ENCODE data around the gene WNK2.
"Not testable (repeated sequence)": the region's sequence is repeated elsewhere in the genome, so short reads cannot be mapped to it uniquely, and the experiment has no call there.

The WNK2 gene

GRCh38 chr9:93336720-93337119 is 152.8 kb downstream of the WNK2 start:
- DNase-seq (ENCODE audit: low spot score), result no peak

GRCh38 chr9:93338196-93338595 is 154.3 kb downstream of the WNK2 start:
- not testable (repeated sequence) for DNase-seq (ENCODE audit: low spot score)

GRCh38 chr9:93340091-93340490 is 156.2 kb downstream of the WNK2 start:
- no peak for DNase-seq (ENCODE audit: low spot score)

- not testable (repeated sequence) for DNase-seq (ENCODE audit: low spot score)
Measured at GRCh38 chr9:93341820-93342219, 157.9 kb downstream of the WNK2 start.

GRCh38 chr9:93342428-93342827 is 158.5 kb downstream of the WNK2 start:
- DNase-seq (ENCODE audit: low spot score), result not testable (repeated sequence)

- no peak for DNase-seq (ENCODE audit: low spot score)
Measured at GRCh38 chr9:93343663-93344062, 159.7 kb downstream of the WNK2 start.

DNA sequence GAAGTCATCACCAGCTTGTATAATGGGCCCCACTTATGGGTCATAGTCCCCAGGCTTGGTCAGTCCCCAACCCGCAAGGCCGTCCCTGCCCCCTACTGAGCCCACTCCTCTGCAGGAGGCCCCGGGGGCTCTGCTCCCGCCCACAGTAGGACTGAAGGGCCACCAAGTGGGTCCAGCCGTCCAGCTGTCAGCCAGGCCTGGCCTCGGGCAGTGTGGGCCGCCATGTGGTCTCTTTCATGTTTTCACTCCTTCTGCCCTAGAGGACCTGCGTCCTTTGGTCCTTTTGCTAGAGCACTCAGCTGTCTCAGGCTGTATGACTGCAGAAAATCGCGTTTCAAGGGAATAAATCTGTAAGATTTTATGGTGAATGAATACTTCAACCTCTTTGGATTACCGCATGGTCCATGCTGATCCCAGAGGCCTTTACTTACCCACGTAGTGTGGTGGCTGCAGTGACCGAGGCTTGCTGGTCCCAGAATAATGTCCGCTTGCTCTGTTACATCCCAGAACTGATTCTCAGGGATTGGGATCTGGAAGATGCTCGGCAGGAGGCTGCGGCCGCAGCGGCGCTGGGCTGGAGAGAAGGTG is 161.8 kb downstream of the WNK2 start:
- DNase-seq (ENCODE audit: low spot score), result no peak

- no peak for DNase-seq (ENCODE audit: low spot score)
Measured at GRCh38 chr9:93346231-93347112, 162.5 kb downstream of the WNK2 start.

DNA sequence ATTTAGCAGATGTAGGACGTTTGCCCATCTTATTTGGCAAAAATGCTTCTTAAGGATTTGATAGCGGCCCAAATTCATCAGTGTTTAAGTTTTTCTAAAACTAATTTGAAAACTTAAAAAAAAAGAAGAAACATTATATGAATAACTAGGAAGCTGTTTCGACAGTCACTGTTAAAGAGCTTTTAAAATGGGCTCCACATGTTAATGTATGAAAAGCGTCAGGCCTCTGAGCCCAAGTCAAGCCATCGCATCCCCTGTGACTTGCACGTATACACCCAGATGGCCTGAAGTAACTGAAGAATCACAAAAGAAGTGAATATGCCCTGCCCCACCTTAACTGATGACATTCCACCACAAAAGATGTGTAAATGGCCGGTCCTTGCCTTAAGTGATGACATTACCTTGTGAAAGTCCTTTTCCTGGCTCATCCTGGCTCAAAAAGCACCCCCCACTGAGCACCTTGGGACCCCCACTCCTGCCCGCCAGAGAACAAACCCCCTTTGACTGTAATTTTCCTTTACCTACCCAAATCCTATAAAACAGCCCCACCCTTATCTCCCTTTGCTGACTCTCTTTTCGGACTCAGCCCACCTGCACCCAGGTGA is 163.5 kb downstream of the WNK2 start:
- DNase-seq (ENCODE audit: low spot score), result not testable (repeated sequence)

DNA sequence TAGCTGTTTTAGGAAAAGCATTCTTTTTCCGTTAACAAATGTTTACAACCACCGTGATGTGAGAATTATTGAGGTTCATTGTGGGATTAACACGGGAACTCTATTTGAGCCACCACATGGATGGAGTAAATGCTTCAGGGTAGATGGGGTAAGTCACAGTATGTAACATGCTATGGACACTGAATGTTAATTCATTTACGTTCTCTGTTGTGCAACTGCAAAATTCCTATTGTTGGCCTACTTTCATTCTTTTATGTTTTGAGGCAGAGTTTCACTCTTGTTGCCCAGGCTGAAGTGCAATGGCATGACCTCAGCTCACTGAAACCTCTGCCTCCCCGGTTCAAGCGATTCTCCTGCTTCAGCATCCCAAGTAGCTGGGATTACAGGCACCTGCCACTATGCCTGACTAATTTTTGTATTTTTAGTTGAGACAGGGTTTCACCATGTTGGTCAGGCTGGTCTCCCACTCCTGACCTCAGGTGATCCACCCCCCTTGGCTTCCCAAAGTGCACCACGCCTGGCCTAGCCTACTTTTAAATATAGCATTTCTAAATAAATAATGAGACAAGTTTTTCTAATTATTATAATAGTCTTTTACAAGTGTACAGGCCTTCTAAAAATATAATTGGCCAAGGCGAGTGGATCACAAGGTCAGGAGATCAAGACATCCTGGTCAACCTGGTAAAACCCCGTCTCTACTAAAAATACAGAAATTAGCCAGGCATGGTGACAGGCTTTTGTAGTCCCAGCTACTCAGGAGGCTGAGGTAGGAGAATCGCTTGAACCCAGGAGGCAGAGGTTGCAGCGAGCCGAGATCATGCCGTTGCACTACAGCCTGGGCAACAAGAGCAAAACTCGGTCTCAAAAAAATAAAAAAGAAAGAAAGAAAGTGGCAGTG is 169.7 kb downstream of the WNK2 start:
- DNase-seq (ENCODE audit: low spot score), result not testable (repeated sequence)

DNA sequence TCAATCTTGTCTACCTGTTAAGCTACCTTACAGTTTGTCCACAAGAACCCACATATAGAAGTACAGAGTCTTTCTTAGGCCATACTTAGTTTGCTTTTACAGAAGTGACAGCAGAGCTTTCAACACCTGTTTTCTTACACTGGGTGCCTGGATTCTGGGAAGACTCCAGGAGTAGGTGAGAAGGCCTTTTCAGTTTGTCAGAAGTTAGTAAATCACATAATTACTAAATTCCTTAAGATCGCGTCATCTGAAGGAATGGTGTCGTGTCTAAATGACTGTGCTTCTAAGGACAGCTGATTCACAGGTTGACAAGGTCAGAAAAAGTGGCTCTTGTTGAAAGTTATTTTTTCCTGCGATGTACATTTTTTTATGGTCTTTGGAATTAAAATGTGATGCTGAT is 170.5 kb downstream of the WNK2 start:
- peak; percentile 76 for DNase-seq (ENCODE audit: low spot score)

DNA sequence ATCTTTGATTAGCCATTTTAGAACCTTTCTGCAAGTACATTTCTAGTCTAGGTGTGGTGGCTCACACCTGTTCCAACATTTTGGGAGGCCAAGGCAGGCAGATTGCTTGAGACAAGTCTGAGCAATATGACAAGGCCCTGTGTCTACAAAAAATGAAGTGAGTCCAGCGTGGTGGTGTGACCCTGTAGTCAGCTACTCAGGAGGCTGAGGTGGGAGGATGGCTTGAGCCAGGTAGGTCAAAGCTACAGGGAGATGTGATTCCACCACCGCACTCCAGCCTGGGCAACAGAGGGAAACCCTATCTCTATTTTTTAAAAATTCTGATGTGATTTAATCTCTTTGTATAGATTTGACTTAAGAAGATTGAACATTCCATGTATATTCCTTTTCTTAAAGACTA is 171.9 kb downstream of the WNK2 start:
- no peak for DNase-seq (ENCODE audit: low spot score)

DNA sequence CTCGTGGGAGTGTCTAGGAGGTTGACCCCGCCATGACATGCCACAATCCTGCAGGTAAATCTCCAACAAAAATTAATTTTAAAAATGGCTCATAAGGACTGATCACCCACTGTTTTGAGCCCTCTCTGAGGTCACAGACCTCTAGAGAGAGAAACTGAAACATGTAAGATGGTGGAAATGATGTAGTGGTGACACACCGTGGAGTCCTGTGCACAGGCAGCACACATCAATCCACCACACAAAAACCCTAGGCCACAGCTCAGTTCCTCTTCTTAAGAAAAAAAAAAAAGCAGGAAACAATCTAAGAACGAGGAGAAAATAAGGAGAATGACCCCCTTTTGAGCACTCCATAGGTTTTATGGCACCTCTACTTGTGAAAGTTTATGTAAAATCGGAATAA is 173.7 kb downstream of the WNK2 start:
- DNase-seq (ENCODE audit: low spot score), result peak; percentile 20

DNA sequence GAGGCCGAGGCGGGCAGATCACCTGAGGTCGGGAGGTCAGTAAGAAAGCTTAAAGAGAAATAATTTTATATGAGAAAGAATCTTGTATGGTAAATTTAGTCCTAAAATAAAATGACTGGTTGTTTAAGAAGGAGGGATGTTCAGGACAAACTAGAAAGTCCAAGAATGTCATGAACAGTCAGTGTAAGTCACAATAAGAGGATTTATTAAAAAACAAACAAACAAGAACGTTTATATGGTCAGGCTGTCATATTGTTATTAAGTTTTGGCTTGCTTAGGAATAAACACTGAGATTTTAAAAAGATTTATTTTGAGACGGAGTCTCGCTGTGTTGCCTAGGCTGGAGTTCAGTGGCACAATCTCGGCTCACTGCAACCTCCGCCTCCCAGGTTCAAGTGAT is 176.0 kb downstream of the WNK2 start:
- DNase-seq (ENCODE audit: low spot score), result not testable (repeated sequence)

DNA sequence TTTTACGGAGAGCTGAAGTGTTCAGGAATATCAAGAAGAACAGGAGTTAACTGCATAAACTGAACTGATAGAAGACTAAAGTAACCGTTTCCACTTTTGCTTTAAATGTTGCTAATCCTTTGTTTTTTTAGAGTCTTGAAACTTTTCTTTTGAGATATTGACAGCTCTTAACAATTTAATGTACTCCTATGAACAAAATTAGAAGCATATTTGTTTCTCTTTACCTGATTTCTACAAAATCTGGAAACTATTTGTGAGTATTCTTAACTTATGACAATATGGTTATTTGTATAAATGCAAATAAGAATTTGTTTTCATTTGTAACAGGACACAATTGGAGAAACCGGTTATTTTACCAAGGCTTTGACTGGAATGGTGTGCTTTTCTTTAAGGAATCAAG is 178.1 kb downstream of the WNK2 start:
- no peak for DNase-seq (ENCODE audit: low spot score)

DNA sequence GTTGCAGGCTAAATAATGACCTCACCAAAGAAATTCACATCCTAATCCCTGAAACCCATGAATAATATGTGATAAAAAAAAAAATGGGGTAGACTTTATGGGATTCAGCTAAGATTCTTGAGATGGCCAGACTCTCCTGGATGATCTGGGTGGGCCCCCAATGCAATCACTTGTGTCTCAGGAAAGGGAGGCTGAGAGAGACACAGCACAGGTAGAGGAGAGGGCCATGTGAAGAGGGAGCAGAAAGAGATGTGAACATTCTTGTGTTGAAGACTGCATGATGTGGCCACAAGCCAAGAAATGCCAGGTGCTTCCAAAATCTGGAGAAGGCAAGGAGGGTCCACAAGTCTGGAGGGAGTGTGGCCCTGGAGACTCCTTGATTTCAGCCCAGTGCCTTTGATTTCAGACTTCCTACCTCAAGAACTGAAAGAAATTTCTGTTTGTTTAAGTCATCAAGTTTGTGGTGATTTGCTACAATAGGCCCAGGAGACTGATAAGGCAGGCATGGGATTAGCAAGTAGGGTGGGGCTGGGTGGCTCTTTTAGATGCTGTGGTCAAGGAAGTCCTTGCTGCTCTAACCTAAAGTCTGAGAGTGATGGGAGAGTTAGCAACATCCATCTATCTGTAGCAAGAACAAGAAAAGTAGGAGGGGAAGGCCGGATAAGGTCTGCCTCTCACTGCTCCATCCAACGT is 180.9 kb downstream of the WNK2 start:
- no peak for DNase-seq (ENCODE audit: low spot score)

- DNase-seq (ENCODE audit: low spot score), result no peak
Measured at GRCh38 chr9:93365427-93366118, 181.6 kb downstream of the WNK2 start.

GRCh38 chr9:93366119-93366447 is 182.1 kb downstream of the WNK2 start:
- no peak for DNase-seq (ENCODE audit: low spot score)

- DNase-seq (ENCODE audit: low spot score), result not testable (repeated sequence)
Measured at GRCh38 chr9:93366486-93366885, 182.5 kb downstream of the WNK2 start.

GRCh38 chr9:93368437-93368836 is 184.5 kb downstream of the WNK2 start:
- no peak for DNase-seq (ENCODE audit: low spot score)

- DNase-seq (ENCODE audit: low spot score), result no peak
Measured at GRCh38 chr9:93369686-93370085, 185.7 kb downstream of the WNK2 start.
